ENCODE results near the gene SKOR1. TPM values are rescaled to one million over a fixed set of nuclear protein-coding genes. Genes with fewer than 3 reads are reported as not detected.

SKOR1 gene
- total RNA-seq, 2 experiments from 2014 or later, result 1.0 to 1.5 TPM

DNA sequence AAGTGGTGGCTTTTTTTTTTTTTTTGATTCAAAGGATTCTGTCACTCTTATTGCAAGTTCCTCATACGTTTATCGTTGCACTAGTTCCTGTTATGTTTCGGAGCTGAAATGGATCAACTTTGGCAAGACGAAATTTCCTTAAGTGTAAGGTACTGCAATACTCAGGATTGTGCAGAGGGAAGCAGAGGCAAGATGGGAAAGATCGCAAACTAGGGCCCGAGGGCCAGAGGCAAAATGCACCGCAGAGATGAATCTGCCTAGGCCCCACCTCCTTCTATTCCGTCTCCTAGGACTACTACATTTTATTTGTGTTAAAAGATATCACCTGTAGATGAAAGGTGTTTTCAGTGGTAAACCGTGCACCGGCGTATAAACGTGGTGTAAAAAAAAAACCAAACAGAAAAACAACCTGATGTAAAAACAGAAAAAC, 14.2 kb downstream of the SKOR1 start:
- TF ChIP-seq EZH2phosphoT487 (IDR thresholded peaks at IDR 0.05; ENCODE audit: borderline replicate concordance, low read depth, low read length), result no peak
- TF ChIP-seq, protein P1, sequence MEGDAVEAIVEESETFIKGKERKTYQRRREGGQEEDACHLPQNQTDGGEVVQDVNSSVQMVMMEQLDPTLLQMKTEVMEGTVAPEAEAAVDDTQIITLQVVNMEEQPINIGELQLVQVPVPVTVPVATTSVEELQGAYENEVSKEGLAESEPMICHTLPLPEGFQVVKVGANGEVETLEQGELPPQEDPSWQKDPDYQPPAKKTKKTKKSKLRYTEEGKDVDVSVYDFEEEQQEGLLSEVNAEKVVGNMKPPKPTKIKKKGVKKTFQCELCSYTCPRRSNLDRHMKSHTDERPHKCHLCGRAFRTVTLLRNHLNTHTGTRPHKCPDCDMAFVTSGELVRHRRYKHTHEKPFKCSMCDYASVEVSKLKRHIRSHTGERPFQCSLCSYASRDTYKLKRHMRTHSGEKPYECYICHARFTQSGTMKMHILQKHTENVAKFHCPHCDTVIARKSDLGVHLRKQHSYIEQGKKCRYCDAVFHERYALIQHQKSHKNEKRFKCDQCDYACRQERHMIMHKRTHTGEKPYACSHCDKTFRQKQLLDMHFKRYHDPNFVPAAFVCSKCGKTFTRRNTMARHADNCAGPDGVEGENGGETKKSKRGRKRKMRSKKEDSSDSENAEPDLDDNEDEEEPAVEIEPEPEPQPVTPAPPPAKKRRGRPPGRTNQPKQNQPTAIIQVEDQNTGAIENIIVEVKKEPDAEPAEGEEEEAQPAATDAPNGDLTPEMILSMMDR (conservative IDR thresholded peaks at IDR 0.05; ENCODE audit: low read length), result no peak
- H3K36me3 ChIP-seq (ENCODE audit: insufficient read depth, low read length), result no peaks in the 10 kb centered on the region
- peak overlapping the region; percentile 86 for H3K27ac ChIP-seq (ENCODE audit: low read depth, low read length, poor library complexity, severe bottlenecking)
- no peaks in the 10 kb centered on the region for H3K79me2 ChIP-seq (ENCODE audit: insufficient read depth, low read depth, low read length)
- ChIA-PET POLR2A (interaction anchor here (0.6 to 1.0 kb wide), 3 partner anchors 54 to 1232 kb away, joined by 3 to 5 read pairs (median 4); no protein-coding TSS in a partner anchor), CTCF (ENCODE audit: unreplicated experiment) (no interaction called here)
- no peaks in the 10 kb centered on the region for H4K20me1 ChIP-seq (ENCODE audit: insufficient read depth, low read length)
- intact Hi-C loops (cut with micrococcal nuclease; ENCODE audit: unreplicated experiment), result loop anchor here (5.0 kb wide), 2 partner anchors 297 to 317 kb away; partner anchors contain the start of genes C15orf61 and MAP2K5
- no TSS peak for BruUV-seq (replicated peaks)
- H3K4me3 ChIP-seq (ENCODE audit: low read depth, low read length, poor library complexity, severe bottlenecking), result peak overlapping the region; percentile 73
- DNase-seq (ENCODE audit: low spot score), result peak; percentile 66
- H3K9me3 ChIP-seq (ENCODE audit: low read length), result no peaks in the 10 kb centered on the region
- H3K4me1 ChIP-seq (ENCODE audit: insufficient read depth, low read length, poor library complexity, severe bottlenecking), result peaks cover 69% of the 10 kb centered on the region
- H2AFZ ChIP-seq (ENCODE audit: low read length), result peak overlapping the region; percentile 96
- no peaks in the 10 kb centered on the region for H3K9me2 ChIP-seq (ENCODE audit: insufficient read depth, low read length)
- peak overlapping the region; percentile 92 for H3K4me2 ChIP-seq (ENCODE audit: low read length)

GRCh38 chr15:67839929-67840748, 14.8 kb downstream of the SKOR1 start, which contains the start of gene RNU6-1:
Gene RNU6-1 (minus strand): TSS chr15:67840045.
- peak within 1 kb of the TSS; percentile 92 for H3K4me2 ChIP-seq (ENCODE audit: low read length)
- CTCF ChIA-PET (ENCODE audit: unreplicated experiment), result interaction anchor here (1.0 to 1.6 kb wide), 2 partner anchors 13 to 58 kb away, joined by 4 to 5 read pairs; no protein-coding TSS in a partner anchor
- no peaks in the 10 kb centered on the region for H3K9me3 ChIP-seq (ENCODE audit: low read length)
- BruUV-seq (replicated peaks), result no TSS peak
- intact Hi-C loops (cut with micrococcal nuclease; ENCODE audit: unreplicated experiment), result loop anchor here (1.0 to 5.0 kb wide), 3 partner anchors 298 to 318 kb away; partner anchors contain the start of genes C15orf61 and MAP2K5
- H3K9me2 ChIP-seq (ENCODE audit: insufficient read depth, low read length), result no peaks in the 10 kb centered on the region
- peak; percentile 97 for DNase-seq (ENCODE audit: low spot score)
- H3K36me3 ChIP-seq (ENCODE audit: insufficient read depth, low read length), result no peaks in the 10 kb centered on the region
- POLR2A ChIA-PET, result interaction anchor here (0.6 to 2.2 kb wide), 6 partner anchors 10 to 1233 kb away, joined by 3 to 16 read pairs (median 4); no protein-coding TSS in a partner anchor
- TF ChIP-seq, protein P1 (conservative IDR thresholded peaks at IDR 0.05; ENCODE audit: low read length), result no peak
- no peak for TF ChIP-seq EZH2phosphoT487 (IDR thresholded peaks at IDR 0.05; ENCODE audit: borderline replicate concordance, low read depth, low read length)
- peak within 1 kb of the TSS; percentile 73 for H3K4me3 ChIP-seq (ENCODE audit: low read depth, low read length, poor library complexity, severe bottlenecking)
- peak within 1 kb of the TSS; percentile 86 for H3K27ac ChIP-seq (ENCODE audit: low read depth, low read length, poor library complexity, severe bottlenecking)
- peak within 1 kb of the TSS; percentile 96 for H2AFZ ChIP-seq (ENCODE audit: low read length)
- no peaks in the 10 kb centered on the region for H3K79me2 ChIP-seq (ENCODE audit: insufficient read depth, low read depth, low read length)
- H3K4me1 ChIP-seq (ENCODE audit: insufficient read depth, low read length, poor library complexity, severe bottlenecking), result peaks cover 63% of the 10 kb centered on the region
- no peaks in the 10 kb centered on the region for H4K20me1 ChIP-seq (ENCODE audit: insufficient read depth, low read length)

All from OCI-LY7 (cell line).